DMS153 treated with DMSO at 0.1 percent for 48 hours (cell line): ENCODE data around the gene SETBP1.
A peak's percentile ranks its signal among the peaks of the same experiment; 100 is the strongest.

ENCODE experiments used
- DNase-seq: peaks from one replicate; lab custom pipeline; 2025; ENCODE audit not compliant: unreplicated experiment; lab: John Stamatoyannopoulos, UW

The SETBP1 gene

DNA sequence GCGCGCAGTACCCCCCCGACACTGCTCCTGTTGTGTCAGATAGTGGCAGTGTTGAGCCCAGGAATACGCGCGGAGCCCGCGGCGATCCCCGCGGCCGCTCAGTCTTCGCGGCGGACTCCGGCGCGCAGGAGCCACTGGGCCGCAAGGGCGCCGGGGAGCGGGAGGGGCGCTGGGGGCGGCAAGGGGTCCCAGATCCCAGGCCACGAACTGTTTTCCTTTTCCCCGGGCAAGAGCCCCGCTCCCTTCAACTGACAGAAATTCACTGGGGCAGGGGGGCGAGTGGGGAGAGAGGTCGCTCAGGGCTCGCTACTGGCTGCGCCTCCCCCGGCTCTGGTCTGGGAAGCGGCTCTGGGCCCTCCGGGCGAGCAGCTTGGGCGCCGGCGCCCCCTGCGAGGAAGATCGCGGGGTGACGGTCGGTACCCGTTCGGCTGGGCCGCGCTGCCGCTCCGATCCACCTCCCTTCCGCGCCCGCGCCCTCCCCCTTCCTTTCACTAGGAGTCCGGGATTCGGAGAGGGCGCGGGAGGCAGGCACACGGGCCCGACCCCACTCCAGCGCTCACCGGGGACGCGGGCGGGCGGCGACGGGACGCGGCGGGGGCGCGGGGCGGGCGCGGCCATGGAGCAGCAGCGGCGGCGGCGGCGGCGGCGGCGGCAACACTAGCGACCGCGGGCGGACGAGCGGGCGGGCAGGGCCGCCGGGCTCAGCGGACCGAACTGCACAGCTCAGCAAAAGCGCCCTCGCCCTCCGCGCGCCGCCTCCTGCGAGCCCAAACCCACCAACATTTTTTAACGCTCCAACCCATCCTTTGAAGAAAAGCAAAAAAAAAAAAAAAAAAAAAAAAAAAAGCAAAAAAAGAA is 1.4 kb upstream of the SETBP1 start:
- DNase-seq, result peak; percentile 78

DNA sequence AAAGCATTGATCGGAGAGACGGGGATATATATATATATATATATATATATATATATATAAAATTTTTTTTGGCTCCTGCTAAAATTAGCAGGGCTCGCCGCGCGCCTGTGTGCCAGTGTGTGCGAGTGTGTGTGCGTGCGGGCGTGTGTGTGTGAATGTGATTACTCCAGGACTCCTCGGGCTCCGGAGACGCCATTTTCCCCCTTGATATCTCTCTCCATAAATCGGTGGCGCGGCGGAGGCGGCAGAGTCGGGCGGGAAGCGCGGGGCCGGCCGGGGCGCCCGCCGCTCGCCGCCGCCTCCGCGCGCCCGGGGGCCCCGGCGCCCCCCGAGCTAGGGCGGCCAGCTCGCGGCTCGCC is 795 bp upstream of the SETBP1 start:
- peak; percentile 26 for DNase-seq

DNA sequence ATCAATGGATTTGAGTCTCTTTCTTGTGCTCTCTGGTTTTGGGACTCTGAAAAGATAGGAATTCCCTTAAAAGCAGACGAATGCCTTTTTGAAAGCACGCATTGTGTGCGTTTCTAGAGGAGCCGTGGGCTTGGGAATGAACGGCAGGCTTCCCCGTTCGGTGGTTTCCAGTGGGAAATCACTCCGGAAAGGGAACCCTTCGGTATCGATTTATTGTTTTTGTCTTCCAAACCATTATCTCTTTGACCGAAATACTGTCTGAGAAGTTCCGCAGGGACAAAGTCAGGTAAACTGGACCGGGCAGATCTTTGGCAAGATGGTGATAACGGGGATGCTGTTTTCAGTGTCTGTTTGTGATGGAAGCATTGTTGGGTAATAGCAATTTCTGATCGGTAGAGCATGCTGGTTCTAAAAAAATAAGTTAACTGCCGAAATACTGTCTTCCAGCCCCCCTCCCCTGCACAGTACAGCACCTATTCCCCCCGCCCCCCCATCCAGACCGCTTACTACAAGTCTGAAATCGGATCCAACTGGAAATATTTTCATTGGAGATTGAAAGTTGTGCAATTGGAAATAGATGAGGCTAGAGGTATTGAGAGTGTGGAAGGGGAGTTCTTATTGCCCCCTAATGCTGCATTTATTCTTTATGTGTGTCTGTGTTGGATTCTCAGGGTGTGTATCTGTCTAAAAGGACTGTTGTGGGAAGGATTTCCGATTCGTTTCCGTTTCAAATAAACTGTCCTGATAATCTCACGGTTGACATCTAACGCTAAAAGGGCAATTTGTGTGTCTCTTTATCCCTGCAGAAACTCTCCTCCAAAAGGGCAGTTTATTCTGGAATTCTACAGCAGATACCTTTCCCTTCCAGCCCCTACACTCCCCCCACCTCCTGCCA is 635 bp downstream of the SETBP1 start:
- DNase-seq, result no peak

DNA sequence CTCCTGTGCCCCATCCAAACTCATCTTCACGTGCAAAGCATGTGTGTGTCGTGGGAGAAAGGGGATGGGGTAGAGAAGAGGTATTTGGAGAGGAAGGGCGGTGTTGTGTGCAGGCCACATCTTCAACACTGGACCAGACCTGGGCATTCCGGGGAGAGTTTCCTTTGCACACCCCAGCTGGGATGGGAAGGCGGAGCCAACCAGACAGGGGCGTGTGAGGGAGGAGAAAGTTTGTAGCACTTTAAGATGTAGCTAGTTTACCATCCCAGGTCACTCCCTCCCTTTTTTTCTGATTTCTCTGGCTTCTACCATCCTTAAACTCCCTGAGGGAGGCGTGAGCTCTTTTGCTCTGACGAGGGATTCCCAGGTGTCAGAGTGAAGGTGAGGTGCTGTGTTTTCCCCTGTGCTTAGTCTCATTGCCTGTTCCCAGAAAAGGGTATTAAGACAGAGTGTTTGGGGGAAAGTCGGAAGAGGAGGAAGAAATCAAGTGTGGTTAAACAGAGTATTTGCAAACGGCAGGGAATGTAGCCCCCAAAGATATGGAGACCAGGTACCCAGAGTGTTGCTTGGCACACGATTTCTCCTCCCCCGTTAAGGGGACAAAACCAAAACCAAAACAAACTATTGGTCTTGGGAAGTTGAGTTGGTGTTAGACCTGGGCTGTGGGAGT is 1.6 kb downstream of the SETBP1 start:
- no peak for DNase-seq

- peak; percentile 85 for DNase-seq
Measured at GRCh38 chr18:44682871-44683221, 2.2 kb downstream of the SETBP1 start.

GRCh38 chr18:44683556-44683955 is 2.9 kb downstream of the SETBP1 start:
- DNase-seq, result no peak

- no peak for DNase-seq
Measured at GRCh38 chr18:44685296-44685695, 4.6 kb downstream of the SETBP1 start.

- DNase-seq, result no peak
Measured at GRCh38 chr18:44686156-44686555, 5.5 kb downstream of the SETBP1 start.

GRCh38 chr18:44687421-44687820 is 6.7 kb downstream of the SETBP1 start:
- no peak for DNase-seq

- DNase-seq, result no peak
Measured at GRCh38 chr18:44689736-44690135, 9.0 kb downstream of the SETBP1 start.

GRCh38 chr18:44691148-44691925 is 10.6 kb downstream of the SETBP1 start:
- no peak for DNase-seq

GRCh38 chr18:44693030-44693784 is 12.5 kb downstream of the SETBP1 start:
- DNase-seq, result no peak

DNA sequence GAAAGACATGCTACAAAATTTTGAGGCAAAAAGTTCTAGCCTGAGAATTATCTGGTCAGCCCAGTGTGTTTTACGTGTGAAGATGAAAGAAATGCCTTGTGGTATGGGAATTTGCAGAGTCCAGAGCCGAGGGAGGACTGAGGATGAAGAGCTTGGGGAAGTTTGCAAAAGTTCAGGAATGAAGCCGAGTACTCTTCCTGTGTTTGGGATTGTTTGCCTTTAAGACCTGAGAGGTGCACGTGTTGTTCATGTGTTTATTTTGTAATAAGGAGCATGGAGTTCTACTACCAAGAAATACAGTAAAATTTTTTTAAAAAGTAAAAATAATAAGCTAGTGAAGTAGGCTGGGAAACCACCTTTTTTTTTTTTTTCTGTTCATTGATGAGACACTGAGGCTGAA is 14.8 kb downstream of the SETBP1 start:
- no peak for DNase-seq

GRCh38 chr18:44696892-44697291 is 16.2 kb downstream of the SETBP1 start:
- no peak for DNase-seq

DNA sequence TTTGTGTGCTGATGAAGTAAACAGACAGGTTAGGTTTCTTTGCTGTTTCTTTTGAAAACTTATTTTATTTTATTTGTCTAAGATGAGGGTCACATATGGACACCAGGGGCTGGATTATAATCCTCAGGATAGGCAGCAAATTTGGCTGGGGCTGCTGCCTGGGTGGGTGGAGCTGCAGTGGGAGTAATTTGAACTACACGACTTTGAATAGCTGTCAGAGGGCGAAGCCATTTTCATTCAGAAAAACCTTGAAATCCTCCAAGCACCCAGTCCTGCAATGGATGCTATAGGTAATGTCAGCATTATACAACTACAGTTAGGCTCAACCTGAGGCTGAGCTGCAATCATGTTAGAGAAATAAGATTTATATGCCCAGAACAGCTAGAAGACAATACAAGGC is 16.6 kb downstream of the SETBP1 start:
- DNase-seq, result no peak

GRCh38 chr18:44698518-44698917 is 17.8 kb downstream of the SETBP1 start:
- no peak for DNase-seq

GRCh38 chr18:44699572-44700261 is 19.0 kb downstream of the SETBP1 start:
- DNase-seq, result no peak

GRCh38 chr18:44700652-44701051 is 20.0 kb downstream of the SETBP1 start:
- DNase-seq, result no peak

- DNase-seq, result no peak
Measured at GRCh38 chr18:44701227-44701626, 20.5 kb downstream of the SETBP1 start.

DNA sequence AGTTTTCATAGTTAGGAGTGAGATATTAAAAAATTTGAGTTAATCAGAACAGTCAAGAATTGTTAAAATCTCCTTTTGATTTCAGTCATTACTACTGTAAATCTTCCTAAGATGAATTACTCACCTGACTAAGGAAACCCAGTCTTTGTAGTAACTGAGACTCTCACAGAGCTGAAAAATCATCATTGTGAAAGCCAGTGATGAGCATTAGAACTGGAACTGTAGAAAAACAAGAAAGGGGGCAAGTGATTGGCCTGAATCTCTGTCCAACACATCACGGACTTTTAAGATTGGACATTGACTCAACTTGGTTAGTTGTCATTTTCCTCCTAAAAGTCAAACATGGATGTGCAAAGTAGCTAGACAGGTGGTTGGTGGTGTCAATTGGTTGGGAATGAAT is 21.9 kb downstream of the SETBP1 start:
- DNase-seq, result no peak
